GM10248 (cell line): ENCODE results near the gene MITF.

Source experiments
- CTCF ChIA-PET: fragments of 300-600 bp; sonication (Branson Sonifier 250); formaldehyde crosslinking; extraction: SDS; loops from one replicate; lab custom pipeline; 2021; ENCODE audit warnings: antibody characterized with exemption; lab: Yijun Ruan, JAX
- POLR2A ChIA-PET: fragments of 350-650 bp; sonication (Branson Sonifier 250); formaldehyde crosslinking; extraction: SDS; loops from one replicate; lab custom pipeline; 2020; ENCODE audit warnings: antibody characterized with exemption; lab: Yijun Ruan, JAX
- DNase-seq: peaks from one replicate; pipeline ENCODE4 v3.0.0; 2012; ENCODE audit errors: extremely low spot score
- CTCF ChIP-seq: IDR thresholded peaks from 2 replicates; pipeline ENCODE4 v1.5.1; 2012; ENCODE audit warnings: mild to moderate bottlenecking, low read depth; ENCODE audit errors: extremely low read depth, missing control alignments, control extremely low read depth

The MITF gene

GRCh38 chr3:70010346-70010745 lies 271.1 kb downstream of the MITF start:
- TF ChIP-seq CTCF, result no peak
- CTCF ChIA-PET, result no interaction called here
- no peak for DNase-seq
- POLR2A ChIA-PET, result no interaction called here

GRCh38 chr3:70011582-70011981 lies 272.3 kb downstream of the MITF start:
- ChIA-PET CTCF (no interaction called here), POLR2A (no interaction called here)
- no peak for TF ChIP-seq CTCF
- DNase-seq, result no peak
